Germinal center (tissue), 1 donor: ENCODE measurements around the gene ABCB4.
A peak's percentile ranks its signal among the peaks of the same experiment; 100 is the strongest.
"Not testable (repeated sequence)": the region's sequence is repeated elsewhere in the genome, so short reads cannot be mapped to it uniquely, and the experiment has no call there.

ENCODE experiments used
- DNase-seq: peaks from one replicate; pipeline ENCODE4 v3.0.0; 2012; ENCODE audit warnings: mixed read lengths, low spot score

The ABCB4 gene

DNA sequence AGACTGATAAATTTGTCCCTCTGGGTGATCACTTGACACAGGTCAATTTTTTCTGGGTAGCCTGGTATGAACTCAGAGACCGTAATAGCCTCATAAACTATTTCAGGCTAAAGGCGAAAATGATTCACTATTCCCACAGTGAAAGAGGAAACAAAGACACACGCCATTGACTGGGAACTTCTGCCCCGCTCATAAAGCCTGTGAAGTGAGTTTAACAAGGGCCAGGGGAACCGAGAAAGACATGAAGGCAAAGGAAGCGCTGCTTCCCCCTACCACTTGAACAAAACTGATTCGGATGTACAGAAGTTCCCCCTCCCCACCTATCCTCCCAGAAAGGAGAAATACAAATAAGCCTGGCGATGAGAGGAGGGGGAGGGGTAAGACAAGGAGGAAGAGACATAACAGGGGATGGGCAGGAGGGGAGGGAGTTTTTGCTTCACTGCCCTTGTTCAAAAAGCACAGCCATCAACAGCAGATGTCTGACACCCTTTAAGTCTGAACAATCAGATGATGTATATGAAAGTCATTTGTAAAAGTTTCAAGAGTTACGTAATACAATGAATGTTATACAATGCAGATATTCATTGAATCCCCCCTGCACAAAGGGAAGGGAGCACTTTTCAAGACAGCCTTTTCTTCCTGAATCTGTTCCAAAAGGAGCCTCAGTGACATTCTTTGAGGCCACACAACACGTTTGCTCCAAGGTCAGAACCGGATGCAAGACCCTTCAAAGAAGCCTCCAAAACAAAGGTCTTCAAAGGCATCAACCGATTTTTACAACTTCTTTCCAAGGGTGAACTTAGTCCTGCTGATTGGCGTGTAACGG, 734 bp downstream of the ABCB4 start:
- DNase-seq, result peak; percentile 44

DNA sequence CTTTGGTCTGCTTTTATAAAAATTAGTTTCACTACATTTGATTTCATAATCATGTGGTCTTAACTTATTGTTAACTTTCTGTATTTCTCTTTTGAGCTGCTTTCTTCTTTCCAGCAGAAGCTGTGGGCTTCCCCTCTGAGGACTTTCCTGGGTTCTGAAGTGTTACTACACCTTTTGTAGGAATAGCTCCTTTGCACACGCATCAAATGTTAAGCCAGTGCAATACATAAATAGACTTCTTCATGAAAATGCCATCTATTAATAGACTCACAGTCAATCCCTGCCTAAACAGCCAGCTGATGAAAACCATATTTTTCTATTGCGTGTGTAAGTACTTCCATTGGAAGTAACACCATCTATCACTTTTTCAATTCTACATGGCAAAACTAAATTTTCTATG, 1.5 kb downstream of the ABCB4 start:
- DNase-seq, result no peak

DNA sequence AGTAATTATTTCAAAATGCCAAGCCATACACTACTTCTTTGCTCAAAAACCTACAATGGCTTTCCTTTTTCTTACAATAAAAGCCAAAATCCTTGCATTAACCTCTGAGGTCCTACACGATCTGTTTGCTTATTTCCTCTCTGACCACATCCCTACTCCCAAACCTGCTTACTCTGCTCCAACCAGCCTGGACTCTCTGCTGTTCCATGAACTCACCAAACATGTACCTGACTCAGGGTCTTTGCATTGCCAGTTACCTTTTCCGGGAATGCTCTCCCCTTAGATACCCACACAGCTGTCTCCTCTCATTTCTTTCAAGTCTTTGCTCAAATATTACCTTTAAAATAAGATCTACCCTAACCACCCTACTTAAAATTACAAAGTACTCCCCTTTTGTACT, 2.3 kb downstream of the ABCB4 start:
- DNase-seq, result no peak

DNA sequence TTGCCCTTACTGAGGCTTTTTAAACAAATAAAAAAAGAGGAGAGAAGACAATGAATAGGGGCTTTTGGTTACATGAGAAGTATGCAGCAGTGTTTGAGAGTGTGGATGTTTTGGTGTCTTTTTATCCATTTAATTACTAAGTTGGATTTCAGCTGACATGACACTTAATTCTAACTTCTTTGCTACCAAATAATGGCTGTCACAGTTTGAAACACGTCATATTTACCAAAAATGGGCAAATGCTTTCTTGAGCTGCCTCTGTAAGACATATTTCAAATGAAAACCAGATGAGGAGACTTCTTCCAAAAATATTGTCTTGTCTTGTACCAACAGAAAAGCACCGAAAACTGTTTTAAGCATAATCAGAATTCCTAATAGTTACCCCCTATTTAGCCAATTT, 4.0 kb downstream of the ABCB4 start:
- DNase-seq, result no peak

DNA sequence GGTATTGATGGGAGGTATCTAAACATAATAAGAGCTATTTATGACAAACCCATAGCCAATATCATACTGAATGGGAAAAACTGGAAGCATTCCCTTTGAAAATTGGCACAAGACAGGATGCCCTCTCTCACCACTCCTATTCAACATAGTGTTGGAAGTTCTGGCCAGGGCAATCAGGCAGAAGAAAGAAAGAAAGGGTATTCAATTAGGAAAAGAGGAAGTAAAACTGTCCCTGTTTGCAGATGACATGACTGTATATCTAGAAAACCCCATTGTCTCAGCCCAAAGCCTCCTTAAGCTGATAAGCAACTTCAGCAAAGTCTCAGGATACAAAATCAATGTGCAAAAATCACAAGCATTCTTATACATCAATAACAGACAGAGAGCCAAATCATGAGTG, 6.3 kb downstream of the ABCB4 start:
- not testable (repeated sequence) for DNase-seq

DNA sequence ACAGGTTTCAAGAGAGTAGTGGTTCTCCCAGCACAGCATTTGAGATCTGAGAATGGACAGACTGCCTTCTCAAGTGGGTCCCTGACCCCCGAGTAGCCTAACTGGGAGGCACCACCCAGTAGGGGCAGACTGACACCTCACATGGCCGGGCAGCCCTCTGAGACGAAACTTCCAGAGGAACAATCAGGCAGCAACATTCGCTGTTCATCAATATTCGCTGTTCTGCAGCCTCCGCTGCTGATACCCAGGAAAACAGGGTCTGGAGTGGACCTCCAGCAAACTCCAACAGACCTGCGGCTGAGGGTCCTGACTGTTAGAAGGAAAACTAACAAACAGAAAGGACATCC, 10.0 kb downstream of the ABCB4 start:
- DNase-seq, result not testable (repeated sequence)

DNA sequence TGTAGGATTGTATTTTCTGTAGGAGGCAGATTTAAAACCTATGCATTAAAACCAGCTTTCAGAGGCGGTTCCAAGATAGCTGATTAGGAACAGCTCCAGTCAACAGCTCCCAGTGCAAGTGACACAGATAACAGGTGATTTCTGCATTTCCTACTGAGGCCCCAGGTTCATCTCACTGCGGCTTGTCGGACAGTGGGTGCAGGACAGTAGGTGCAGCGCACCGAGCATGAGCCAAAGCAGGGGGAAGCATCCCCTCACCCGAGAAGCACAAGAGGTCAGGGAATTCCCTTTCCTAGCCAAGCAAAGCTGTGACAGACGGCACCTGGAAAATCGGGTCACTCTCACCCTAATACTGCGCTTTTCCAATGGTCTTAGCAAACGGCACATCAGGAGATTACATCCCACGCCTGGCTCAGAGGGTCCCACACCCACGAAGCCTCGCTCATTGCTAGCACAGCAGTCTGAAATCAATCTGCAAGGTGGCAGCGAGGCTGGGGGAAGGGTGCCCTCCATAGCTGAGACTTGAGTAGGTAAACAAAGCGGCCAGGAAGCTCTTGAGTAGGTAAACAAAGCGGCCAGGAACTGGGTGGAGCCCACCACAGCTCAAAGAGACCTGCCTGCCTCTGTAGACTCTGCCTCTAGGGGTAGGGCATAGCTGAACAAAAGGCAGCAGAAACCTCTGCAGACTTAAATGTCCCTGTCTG, 10.5 kb downstream of the ABCB4 start:
- not testable (repeated sequence) for DNase-seq

DNA sequence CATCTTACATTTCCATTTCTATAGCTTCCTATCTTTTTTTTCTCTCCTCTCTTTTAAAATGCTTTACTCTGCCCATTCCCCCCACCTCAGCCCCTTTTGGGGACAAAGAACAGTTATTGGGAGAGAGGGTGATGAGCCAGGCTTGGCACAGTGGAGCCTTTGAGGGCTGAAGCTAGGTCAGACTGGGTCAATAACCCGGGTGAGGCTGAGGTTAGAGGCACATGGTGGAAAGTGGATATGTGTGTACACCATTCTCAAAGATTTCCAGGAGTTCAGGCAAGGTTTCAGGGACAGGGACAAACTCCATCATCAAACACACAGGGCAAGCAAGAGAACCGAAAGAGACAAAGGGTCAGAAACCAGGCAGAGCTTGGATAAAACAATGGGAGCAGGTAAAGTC, 11.5 kb downstream of the ABCB4 start:
- DNase-seq, result no peak

DNA sequence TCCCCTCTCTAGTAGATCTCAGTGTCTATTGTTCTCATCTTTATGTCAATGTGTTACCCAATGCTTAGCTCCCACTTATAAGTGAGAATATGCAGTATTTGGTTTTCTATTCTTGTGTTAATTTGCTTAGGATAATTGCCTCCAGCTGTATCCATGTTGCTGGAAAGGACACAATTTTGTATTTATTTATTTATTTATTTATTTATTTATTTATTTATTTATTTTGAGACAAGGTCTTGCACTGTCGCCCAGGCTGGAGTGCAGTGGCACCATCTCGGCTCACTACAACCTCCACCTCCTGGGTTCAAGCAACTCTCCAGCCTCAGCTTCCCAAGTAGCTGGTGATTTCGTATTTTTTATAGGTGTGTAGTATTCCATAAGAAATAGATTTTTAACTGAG, 15.0 kb downstream of the ABCB4 start:
- DNase-seq, result not testable (repeated sequence)

DNA sequence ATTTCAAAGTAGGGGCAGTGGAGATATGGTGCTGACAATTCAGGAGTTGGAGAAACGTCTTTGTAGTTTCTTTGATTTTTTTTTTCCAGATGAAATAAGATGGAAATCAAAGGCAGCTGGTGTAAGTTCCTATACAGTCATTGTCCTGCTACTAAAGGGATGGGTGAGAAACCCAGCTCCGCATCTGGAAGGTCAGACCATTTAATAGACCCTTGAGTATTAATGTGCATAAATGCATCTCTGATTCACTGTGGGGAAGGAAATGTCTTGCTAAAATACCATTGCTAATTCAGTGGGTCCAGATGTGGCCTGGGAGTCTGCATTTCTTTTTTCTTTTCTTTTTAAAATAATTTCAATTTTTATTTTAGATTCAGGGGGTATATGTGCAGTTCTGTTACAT, 15.5 kb downstream of the ABCB4 start:
- no peak for DNase-seq

DNA sequence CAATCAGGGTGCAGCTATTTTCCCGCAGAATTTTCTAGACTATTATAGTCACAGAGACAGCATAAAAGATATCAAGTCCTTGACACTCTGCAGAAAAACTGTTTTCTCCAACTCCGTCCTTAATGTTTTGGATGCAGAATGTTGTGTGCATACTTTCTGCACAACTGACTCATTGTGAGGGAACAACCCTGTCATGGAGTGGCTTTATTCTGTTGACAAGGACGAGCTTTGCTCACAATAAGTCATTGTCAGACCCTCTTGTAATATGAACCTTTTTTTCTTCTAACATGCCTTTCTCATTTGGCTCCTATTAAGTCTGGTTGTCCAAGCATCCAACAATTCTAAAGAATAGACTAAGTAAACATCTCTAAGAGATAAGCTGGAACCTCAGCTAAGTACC, 17.3 kb downstream of the ABCB4 start:
- DNase-seq, result no peak

DNA sequence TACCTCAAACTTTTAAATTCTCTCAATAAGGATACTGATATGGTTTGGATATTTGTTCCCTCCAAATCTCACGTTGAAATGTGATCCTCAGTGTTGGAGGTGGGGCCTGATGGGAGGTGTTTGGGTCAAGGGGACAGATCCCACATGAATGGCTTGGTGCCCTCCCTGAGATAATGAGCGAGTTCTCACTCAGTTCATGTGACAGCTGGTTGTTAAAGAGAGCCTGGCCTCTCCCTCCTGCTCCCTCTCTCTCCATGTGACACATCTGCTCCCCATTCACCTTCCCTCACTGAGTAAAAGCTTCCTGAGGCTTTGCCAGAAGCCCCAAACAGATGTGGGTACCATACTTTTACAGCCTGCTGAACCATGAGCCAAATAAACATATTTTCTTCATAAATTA, 19.2 kb downstream of the ABCB4 start:
- no peak for DNase-seq

DNA sequence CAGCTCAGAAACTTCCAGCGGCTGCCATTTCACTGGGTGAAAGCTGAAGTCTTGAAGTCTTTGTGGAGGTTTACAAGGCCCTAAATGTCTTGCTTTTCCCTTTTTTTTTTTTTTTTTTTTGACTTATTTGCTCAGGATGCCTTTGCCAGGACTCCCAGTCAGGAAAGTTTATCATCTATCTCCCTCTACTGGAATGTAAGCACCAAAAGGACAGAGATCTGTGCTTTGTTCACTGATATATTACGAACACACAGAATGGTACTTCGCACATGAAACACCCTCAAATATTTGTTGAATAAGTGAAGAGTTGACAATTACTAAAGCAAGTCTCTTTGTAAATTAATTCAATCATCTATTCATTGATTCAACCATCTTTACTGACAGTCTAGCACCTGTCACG, 23.2 kb downstream of the ABCB4 start:
- DNase-seq, result no peak

DNA sequence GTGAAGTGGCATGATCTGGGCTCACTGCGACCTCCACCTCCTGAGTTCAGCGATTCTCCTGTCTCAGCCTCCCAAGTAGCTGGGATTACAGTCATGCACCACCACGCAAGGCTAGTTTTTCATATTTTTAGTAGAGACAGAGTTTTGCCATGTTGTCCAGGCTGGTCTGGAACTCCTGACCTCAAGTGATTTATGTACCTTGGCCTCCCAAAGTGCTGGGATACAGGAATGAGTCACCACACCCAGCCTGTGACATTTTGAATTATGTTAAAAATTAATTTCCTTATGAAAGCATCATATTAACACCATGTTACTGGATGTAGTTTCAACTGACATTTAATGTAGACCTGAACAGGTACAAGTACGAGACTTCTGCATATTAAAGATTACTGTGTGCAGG, 24.3 kb downstream of the ABCB4 start:
- no peak for DNase-seq

DNA sequence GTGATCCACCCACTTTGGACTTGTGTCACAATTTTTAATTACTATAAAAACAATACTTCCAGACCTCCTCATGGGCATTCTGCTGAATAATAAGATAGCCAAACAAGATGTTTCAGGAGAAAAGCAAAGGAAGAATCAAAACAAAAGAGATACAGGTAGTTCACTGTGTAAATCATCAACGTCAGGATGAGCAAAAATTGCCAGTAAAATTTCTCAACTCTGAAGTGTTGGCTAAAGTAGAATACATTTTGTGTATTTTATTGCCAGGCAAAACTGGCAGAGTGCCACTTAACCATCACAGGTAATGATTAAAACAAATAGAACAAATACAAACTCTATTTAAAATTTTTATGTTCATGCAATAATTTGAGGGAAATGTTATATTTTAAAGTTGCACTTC, 24.8 kb downstream of the ABCB4 start:
- DNase-seq, result no peak

DNA sequence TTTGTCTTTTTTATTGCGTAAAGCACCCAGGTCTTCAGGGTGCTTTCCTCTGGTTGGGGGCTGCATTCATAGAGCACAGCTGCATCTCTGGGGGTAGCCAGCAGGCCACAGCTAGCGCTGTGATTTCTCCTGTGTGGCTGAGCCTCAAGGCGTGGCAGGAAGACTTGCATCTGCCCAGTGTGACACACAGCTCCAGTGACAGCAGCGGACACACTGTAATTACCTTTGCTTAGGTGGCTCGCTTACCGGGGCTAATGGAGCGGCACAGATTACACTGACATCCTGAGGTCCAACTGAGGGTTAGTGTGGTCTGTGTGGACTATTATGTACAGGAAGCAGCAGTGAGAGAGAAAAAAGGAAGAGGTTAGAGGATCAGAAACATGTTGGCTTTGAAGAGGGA, 27.1 kb downstream of the ABCB4 start:
- no peak for DNase-seq

DNA sequence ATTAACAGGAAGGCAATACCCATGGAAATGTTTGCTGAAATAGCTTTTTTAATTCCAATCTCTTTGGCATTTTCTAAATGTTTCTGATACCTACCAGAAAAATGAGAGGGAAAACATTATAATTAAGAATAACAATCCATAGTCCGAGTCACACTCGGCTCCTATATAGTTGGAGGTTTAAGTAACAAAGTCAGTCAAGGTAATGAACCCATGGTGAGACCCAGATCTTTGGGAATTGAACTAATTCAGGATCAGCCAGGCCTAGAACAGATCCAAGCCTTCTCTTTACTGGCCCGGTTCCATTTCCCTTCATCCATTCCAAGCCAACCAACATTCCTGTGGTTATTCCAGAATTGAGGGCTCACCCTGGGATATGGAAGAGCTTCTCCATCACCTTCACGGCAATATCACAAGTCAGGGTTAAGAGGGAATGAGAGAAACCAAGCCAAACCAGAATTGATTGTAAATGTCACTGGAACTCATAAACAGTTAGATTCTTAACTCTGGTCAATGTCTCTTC, 28.3 kb downstream of the ABCB4 start:
- DNase-seq, result no peak

DNA sequence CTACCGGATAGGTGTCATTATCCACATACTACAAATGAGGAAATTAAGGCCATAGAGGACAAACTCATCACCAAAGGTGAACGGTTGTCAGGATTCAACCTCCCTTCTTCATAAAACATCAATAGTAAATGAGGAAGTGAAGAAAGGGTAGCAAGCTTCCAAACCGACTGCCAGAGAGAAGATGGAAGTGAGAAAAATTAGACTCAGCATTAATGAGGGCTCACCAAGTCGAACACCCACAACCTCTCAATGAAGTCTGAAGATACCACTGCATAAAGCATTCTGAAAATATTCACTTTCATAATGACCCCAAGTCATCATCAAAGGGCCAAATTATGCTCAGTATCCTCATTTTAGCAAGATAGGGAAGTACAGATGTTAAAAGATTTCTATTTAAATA, 29.6 kb downstream of the ABCB4 start:
- DNase-seq, result peak; percentile 6

DNA sequence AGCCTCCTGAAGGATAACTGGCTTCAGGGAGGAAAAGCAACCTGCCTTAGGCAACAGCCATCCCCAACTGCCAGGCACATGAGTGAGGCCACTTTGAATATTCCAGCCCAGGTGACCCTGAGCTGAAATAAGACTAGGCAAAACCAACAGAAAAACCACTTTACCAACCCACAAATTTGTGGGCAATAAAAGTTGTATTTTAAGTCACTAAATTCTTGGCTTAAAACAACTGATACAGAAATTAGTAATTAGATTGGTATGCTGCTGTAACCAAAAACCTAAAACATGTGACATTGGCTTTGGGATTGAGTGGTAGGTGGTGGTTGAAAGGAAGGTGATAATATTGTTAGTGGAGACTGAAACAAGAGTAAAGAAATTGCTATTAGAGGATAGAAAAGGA, 39.9 kb downstream of the ABCB4 start:
- no peak for DNase-seq

DNA sequence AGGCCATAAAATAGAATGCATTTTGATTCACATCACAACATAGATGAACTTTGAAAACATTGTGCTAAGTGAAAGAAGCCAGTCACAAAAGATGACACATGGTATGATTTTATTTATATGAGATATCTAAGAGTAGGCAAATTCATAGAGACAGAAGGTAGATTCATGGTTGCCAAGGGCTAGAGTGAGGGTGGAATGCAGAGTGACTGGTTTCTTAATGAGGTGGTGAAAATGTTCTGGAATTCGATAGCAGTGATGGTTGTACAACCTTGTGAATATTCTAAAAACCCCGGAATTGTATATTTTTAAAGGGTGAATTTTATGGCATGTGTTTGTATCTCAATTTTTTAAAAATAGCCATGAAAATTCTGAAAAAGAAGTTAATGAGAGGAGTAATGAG, 42.9 kb downstream of the ABCB4 start:
- DNase-seq, result no peak

DNA sequence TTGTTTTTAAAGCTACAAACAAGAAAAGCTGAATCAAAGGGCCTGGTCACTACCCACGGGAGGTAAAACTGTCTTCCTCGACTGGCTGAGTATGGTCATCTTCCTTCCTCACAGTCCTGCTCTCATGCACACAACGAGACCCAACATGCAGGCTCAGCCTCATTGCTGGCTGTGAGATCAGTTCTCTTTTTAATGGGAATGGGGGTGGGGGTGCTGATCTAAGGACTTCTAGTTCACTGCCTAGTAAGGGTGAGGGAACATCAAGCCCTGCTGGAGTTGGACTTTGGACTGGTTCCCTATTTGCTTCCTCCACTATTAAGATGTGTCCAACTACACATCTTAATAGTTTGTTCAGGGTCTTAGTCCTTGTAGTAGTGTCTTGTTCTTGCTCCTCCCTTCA, 48.2 kb downstream of the ABCB4 start:
- DNase-seq, result no peak

DNA sequence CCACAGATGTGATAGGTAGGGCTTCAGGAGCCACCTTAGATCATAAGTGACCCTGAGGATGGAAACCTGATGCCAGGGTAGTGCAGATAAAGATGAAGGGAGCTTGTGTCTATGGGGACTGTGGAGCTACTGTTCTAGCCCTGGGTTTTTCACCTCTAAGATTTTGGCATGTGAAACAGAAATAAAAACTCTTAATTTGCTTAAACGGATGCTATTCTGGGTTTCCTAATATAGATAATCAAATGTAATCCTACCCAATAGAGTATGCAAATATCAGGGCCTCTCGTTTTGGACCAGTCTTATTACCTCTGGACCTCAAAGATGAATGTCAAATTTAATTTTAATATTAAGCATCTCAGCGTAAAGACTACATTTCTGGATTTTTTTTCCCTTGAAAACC, 49.3 kb downstream of the ABCB4 start:
- no peak for DNase-seq

DNA sequence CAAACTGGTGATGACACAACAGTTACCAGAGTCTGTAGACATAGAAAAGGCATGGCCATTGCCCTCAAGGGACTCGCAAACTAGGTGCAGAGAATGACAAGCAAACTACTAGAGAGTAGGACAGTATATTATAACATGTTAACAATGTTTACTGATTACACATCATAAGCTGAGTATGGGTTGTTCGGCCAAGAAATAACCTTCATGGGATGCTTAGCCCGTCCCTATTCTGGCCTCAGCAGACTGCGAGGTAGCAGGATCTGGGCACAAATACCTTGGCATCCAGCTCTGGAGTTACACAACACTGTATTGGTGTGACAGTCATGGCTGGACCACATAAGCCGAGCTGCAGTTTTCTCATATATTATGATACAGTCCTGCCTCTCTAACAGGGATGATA, 51.4 kb downstream of the ABCB4 start:
- no peak for DNase-seq

DNA sequence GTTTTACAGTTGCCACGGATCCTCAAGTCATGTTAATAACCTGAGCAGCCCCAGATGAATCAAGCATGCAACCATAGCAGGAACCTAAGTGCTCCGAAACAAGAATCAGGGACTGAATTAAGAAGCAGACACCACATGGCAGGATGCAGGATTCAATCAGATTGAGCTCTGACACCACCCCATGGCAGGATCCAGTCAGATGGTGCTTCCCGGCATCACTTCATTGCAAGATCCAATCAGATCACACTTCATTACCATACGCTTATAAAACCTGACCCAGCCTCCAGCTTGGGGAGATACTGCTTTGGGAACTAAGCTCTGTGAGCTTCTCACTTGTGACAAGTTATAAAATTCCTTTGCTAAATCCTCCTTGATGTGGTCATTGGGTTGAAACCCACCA, 55.3 kb downstream of the ABCB4 start:
- DNase-seq, result no peak
